Measurements from ENCODE around the gene SPEG.

The SPEG gene

DNA sequence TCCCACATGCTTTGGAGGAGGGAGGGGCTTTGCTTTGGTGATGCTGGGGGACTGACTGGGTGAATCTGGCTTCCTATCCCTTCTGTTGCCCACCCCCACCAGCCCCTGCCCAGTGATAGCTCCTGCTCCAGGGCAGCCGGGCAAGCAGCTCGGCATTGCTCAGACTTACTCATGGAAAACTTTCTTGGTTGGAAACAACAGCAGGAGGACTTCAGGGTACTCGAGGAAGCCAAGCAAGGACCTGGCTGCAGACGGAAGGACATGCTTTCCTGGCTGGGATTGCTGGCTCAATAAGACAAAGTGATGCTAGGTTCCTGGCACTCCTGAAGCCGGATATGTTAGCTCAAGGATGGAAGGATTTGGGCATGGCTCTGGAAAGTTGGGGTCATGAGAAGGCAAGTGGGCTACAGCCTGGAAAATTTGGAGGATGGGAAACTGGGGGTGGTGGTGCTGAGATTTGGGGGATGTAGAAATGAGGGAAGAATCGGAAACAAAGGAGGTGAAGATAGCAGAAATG, 3.1 kb downstream of the SPEG start:
- Histone ChIP-seq H3K4me3 (replicated peaks; ENCODE audit: insufficient read depth, low read length) (no peak overlapping the region), H3K27ac (replicated peaks) (no peak overlapping the region), H3K27me3 (ENCODE audit: insufficient read depth, poor library complexity, severe bottlenecking) (peaks cover 42% of the 10 kb centered on the region)
- no peak for DNase-seq (ENCODE audit: low read depth in 1 of 2, low spot score in 1 of 2)
- TF ChIP-seq GABPA (IDR thresholded peaks at IDR 0.05; ENCODE audit: low read depth) (no peak), REST (IDR thresholded peaks at IDR 0.05; ENCODE audit: insufficient replicate concordance, low read depth) (no peak), SPI1 (IDR thresholded peaks at IDR 0.05; ENCODE audit: borderline replicate concordance, low read depth) (no peak), CTCF (IDR thresholded peaks at IDR 0.05; ENCODE audit: insufficient read depth, low read length) (no peak)

GRCh38 chr2:219438453-219438852, 3.8 kb downstream of the SPEG start:
- TF ChIP-seq REST (IDR thresholded peaks at IDR 0.05; ENCODE audit: insufficient replicate concordance, low read depth) (no peak), GABPA (IDR thresholded peaks at IDR 0.05; ENCODE audit: low read depth) (no peak), SPI1 (IDR thresholded peaks at IDR 0.05; ENCODE audit: borderline replicate concordance, low read depth) (no peak), CTCF (IDR thresholded peaks at IDR 0.05; ENCODE audit: insufficient read depth, low read length) (no peak), POLR2AphosphoS5 (IDR thresholded peaks at IDR 0.05; ENCODE audit: low read depth) (no peak)
- DNase-seq (ENCODE audit: low read depth in 1 of 2, low spot score in 1 of 2): no peak
- Histone ChIP-seq H3K4me3 (replicated peaks; ENCODE audit: insufficient read depth, low read length) (no peak overlapping the region), H3K27me3 (ENCODE audit: insufficient read depth, poor library complexity, severe bottlenecking) (peaks cover 49% of the 10 kb centered on the region), H3K27ac (replicated peaks) (no peak overlapping the region)

DNA sequence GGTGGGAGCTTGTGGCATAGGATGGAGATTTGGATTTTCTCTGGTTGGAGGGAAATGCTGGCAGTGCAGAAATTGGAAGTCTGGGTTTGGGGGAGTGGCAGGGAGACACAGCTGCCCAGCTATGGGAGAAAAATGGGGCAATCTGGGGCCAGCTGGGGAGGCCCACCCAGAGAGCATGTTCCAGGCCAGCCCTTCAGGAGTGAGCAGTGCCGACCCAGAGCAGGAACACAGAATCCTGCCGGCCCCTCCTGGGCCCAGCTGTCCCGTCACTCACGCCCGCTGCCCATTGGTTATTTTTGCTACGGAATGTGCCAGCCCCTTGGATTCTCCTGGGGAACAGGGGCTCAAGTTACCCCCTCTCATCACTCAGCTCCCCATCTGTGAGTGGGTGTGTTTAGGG, 4.9 kb downstream of the SPEG start:
- no peak overlapping the region for H3K27ac ChIP-seq (replicated peaks)
- H3K4me3 ChIP-seq (replicated peaks; ENCODE audit: insufficient read depth, low read length): no peak overlapping the region
- H3K27me3 ChIP-seq (ENCODE audit: insufficient read depth, poor library complexity, severe bottlenecking): peaks cover 54% of the 10 kb centered on the region
- TF ChIP-seq POLR2AphosphoS5 (IDR thresholded peaks at IDR 0.05; ENCODE audit: low read depth) (no peak), CTCF (IDR thresholded peaks at IDR 0.05; ENCODE audit: insufficient read depth, low read length) (no peak), GABPA (IDR thresholded peaks at IDR 0.05; ENCODE audit: low read depth) (no peak), REST (IDR thresholded peaks at IDR 0.05; ENCODE audit: insufficient replicate concordance, low read depth) (no peak), SPI1 (IDR thresholded peaks at IDR 0.05; ENCODE audit: borderline replicate concordance, low read depth) (no peak)
- no peak for DNase-seq (ENCODE audit: low read depth in 1 of 2, low spot score in 1 of 2)
